GM19035 (cell line): ENCODE measurements around the gene PPIL4.

Experiments used
- ATAC-seq: cut with Tn5 transposase; IDR thresholded peaks from one replicate; pipeline ENCODE4 v1.9.1; 2021; ENCODE audit not compliant: unreplicated experiment

PPIL4 gene, protein sequence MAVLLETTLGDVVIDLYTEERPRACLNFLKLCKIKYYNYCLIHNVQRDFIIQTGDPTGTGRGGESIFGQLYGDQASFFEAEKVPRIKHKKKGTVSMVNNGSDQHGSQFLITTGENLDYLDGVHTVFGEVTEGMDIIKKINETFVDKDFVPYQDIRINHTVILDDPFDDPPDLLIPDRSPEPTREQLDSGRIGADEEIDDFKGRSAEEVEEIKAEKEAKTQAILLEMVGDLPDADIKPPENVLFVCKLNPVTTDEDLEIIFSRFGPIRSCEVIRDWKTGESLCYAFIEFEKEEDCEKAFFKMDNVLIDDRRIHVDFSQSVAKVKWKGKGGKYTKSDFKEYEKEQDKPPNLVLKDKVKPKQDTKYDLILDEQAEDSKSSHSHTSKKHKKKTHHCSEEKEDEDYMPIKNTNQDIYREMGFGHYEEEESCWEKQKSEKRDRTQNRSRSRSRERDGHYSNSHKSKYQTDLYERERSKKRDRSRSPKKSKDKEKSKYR

DNA sequence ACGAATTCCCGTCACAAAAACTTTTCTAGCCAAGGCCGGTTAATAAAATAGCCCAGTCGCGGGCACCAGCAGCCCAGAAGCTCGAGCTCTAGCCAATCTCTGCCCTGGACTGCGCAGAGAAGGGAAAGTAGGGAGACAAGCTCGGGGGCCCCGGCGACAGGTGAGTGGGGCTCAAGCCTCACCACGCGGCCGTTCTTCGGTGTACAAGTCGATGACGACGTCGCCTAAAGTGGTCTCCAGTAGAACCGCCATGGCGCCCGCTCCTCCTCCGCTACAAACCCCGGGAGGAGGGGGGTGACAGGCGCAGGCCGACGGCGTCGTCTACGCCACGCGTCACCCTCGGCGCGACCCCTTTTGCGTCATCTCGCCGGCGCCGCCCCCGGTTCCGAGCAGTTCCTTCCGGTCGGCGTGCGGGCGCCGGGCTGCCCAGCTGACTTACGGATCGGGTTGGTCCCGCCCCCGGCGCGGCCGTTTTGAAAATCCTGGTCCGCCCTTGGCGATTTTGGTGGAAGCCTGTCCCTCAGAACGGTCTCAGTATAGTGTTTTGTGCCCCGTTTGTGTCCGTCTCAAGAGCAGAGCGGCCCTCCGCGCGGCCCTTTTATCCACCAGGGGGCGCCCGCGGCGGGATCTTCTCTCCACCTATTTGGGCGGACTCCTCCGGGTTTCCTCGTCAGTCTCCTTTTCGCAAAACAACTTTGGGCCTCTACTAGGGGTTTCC lies at the start of gene PPIL4:
PPIL4 (minus strand) TSS at position 290 of the 718 bp plus-strand sequence; CDS start at position 252, 38 bp downstream.
- ATAC-seq, result peak; percentile 95

DNA sequence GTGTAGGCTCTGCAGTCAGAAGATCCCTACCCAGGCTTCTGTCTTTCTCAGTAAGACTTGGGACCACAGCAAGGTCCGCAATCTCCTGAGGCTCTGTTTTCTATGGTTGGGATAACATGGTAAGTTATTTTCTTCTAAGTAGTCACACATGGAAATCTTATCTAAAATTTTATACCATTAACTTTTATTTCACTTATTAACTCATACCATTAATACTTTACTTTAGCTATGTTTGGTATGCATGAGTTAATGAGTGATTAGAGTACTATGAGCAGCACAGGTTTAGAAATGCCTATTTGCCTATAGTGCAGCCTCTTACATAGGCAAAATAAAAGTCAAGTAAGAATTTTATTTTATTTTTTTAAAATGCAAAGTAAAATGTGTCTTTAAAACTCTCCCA lies 47.6 kb upstream of the PPIL4 start:
- ATAC-seq, result no peak

DNA sequence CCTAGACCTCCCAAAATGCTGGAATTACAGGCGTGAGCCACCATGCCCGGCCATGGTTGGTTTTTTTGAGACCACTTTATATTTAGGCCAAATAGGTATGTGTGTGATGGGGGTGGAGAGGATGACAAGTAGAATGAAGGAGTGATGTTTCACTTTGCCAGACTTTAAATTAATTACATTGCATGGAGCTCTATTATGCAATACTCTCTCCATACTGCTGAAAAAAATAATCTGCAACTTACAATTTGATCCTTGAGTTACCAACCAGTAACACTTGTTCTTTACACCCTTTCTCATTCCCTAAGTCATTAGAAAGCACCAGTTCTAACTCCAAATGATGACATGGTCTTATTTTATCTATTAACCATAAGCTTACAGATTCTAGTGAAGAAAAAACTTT lies 47.1 kb upstream of the PPIL4 start:
- ATAC-seq, result no peak

DNA sequence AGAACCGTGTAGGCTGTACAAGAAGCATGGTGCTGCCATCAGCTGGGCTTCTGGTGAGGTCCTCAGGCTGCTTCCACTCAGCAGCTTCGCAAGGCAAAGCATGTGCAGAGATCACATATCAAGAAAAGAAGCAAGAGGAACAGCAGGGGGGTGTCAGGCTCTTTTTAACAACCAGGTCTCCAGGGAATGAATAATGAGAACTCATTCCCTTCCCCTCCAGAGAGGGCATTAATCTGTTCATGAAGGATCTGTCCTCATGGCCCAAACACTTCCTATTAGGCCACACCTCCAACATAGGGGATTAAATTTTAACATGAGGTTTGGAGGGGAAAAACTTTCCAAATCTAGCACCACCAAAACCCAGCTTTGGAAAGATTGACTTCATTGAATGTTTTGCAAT lies 40.3 kb upstream of the PPIL4 start:
- no peak for ATAC-seq

DNA sequence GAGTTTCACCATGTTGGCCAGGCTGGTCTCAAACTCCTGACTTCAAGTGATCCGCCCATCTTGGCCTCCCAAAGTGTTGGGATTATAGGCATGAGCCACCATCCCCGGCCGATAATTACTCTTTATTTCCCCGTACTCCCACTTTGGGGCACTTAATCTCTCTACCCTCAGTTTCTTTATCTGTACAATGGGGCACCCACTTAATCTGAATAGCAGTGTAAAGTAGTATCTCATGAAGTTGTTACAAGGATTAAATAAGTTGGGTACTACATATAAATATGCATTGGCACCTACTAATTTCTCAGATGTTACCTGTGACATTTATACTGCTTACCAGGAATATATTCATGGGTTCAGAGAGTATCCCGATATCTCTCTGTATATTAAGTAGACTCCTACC lies 35.5 kb upstream of the PPIL4 start:
- ATAC-seq, result no peak

DNA sequence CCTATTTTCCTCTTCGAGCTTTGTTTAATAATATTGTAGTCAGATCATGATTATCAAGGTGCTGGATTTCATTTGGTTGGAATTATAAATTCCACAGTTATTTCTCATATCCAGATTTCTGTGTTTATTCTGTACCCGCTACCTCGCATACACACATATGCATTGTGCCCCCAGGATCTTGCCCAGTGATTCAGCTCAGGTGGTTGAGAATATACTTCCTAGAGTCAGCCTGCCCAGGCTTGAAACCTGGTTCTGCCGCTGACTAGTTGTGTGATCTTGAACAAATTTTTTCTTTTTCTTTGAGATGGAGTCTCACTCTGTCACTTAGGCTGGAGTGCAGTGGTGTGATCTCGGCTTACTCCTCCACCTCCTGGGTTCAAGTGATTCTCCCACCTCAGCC lies 35.0 kb upstream of the PPIL4 start:
- no peak for ATAC-seq

DNA sequence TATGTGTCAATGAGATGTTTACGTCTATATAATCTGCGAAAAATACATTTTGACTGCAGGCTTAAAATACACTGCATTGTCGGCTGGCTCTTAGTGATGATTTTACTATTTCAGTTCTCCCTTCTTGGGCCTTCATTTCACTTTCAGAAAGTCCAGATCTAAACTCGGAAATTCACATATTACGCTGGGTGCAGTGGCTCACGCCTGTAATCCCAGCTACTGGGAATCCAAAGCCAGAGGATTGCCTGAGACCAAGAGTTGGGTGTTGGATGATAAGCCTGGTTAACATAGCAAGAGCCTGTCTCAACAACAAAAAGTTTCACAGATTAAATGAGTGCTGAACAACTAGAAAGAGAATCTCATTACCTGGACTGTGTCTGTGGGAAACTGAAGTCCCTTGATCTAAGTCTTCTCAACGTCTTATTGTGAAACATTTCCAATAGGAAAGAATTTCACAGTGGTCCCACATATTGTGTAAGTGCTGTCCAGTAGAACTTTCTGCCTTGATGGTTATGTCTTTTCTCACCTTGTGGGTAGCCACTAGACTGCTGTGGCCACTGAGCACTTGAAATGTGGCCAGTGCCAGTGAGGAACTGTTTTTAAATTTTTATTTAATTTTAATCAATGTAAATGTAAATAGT lies 22.2 kb upstream of the PPIL4 start:
- ATAC-seq, result no peak

DNA sequence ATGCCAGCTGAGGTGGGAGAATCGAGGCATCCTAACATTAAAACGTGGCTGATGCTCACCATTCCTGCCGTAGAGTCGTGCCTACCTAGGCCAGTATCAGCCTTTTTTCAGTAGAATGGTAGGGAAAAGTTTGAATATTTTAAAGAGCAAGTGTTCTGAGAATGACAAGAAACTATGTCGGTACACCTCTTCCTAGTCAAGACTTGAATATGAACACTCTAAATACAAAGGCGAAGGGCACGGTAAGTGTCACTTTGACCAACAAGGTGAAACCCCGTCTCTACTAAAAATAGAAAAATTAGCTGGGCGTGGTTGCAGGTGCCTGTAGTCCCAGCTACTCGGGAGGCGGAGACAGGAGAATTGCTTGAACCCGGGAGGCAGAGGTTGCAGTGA lies 21.3 kb upstream of the PPIL4 start:
- ATAC-seq, result no peak

DNA sequence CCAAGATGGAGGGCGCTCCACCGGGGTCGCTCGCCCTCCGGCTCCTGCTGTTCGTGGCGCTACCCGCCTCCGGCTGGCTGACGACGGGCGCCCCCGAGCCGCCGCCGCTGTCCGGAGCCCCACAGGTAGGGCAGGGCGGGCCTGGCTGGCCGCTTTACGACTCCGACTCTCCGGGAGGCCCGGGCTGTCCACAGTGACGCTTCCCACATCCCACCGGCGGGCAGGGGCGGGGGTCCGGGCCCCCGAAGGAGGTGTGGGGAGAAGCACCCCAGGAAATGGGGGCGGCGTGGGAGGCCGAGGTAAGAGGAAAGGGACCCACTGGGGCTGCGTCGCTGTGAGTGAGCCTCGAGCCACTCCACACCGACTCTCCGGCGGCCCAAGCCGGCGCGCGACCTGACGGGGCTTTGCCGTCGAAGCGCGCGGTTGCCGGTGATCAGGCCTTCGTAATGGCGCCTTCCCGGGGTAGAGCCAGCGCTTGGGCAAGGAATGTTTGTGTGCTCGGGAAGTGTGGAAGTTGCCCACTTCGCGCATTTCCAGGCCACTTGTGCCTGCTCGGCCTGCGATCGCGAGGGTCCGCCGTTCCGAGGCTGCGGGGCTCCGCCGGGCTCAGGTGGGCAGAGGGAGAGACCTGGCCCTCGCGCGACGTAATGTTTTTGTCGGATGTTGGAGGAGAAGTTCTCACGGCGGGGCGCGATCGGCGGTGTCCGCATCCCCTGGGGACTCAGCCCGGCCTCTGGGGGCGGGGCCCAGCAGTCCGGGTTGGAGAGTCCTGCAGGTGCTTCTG lies 20.8 kb upstream of the PPIL4 start:
- ATAC-seq, result peak; percentile 34

DNA sequence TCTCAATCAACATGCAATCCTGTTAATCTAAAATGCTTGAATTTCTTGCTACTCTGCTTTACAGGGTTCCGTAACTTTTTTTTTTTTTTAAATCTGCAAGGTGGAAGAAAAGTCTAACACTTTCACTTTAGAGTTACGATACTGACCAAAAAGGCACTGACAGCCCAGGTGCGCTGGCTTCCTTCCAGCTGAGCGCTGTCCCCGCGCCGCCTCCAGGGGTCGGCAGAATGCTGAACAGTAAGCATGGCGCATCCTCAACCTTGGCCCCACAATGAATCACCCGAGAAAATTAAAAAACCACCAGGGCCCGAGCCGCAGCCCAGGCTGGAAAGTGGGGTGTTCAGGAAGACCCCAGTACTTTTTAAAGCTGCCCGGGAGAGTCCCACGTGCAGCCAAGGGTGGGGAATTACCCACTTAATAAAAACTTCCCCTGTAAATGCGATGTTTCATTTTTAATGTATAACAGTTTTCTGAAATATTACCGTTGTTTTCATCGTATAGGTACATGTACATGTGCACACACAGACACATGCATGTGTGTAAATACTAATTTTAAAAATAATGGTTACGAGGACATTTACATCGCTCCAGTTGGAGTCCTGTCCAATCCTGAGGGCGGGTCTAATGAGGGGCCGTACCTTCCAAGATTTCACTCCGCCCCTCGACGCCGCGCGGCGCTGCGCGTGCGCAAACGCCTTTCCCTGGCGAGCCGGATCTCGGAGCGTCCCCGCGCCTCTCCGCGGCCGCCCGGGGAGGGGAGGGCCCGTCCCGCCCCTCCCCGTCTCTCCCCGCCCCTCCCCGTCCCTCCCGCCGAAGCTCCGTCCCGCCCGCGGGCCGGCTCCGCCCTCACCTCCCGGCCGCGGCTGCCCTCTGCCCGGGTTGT lies 19.9 kb upstream of the PPIL4 start, which contains the start of gene GINM1:
GINM1 (plus strand) TSS at position 849 of the 883 bp plus-strand sequence. CDS start 40 bp downstream, outside the sequence.
- ATAC-seq, result peak; percentile 79

DNA sequence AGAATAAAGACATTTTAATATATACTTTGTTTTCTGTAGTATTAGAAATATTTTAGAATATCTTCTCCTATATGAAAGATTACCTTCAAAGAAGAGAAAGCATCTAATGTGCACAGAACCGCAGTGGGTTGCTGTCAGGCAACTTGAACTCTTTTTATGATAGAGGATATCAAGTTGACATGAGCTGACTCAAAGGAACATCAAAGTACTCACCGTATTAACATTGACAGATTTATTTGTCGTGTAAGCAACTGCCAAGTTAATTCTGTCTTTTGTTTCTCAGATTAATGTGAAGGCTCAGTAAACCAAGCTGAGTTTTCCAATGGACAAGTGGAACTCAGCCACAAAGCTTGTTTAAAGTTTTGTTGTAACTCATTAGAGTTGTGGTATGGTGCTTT lies 18.1 kb upstream of the PPIL4 start:
- no peak for ATAC-seq

DNA sequence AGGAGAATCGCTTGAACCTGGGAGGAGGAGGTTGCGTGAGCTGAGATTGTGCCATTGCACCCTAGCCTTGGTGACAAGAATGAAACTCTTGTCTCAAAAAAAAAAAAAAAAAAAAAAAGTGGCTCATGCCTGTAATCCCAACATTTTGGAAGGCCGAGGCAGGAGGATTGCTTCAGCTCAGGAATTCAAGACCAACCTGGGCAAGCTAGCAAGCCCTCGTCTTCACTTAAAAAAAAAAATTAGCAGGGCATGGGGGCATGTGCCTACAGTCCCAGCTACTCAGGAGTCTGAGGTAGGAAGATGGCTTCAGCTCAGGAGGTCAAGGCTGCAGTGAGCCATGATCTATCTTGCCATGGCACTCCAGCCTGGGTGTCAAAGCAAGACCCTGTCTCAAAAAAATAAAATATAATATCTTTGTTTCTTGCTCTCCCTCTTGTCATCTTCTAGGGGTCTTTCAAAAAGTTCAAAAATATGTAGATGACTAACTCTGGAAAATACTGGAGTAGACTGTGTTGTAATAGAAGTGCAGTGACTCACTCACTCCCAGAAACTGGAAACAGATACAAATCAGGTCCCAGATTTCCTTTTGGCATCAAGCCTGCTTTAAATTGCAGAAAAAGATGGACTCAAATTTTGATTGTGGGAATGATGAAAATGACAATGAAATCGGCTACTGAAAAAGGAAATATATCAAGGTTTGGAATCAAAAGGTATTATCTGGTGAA lies 17.5 kb upstream of the PPIL4 start:
- no peak for ATAC-seq

DNA sequence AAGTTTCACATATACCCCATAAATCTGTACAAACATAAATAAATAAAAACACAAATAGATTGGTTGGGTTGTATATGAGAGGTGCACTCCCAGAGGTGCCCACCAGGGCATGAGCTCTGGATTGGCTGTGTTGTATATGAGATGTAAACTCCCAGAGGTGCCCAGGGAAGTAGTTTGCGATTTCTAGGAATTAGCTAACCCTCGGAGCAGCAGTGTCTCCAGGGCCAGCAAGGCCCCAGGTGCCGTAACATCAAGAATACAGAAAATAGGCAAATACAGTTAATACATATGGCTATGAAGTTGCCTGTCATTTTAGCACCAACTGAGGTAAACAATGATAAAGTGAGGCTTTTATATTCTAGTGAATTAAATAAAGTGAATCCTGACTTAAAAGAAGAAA lies 14.9 kb upstream of the PPIL4 start:
- no peak for ATAC-seq

DNA sequence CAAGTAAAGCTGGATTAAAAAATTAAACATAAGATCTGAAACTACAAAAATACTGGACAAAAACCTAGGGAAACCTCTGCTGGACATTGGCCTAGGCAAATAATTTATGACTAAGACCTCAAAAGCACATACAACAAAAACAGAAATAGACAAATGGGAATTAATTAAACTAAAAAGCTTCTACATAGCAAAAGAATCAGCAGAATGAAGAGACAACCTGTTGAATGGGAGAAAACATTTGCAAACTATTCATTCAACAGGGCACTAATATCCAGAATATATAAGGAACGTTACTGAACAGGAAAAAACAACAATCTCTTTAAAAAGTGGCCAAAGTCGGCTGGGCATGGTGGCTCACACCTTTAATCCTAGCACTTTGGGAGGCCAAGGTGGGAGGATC lies 13.5 kb upstream of the PPIL4 start:
- no peak for ATAC-seq

DNA sequence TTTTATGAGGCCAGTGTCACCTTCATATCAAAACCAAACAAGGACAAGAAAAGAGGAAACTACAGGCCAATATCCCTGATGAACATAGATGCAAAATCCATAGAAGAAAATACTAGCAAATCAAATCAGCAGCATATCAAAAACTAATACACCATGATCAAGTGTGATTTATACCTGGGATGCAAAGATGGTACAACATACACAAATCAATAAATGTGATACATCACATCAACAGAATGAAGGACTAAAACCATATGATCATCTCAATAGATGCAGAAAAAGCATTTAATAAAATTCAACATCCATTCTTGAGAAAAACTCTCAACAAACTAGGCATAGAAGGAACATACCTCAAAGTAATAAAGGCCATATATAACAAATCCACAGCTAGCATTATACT lies 12.2 kb upstream of the PPIL4 start:
- ATAC-seq, result no peak

DNA sequence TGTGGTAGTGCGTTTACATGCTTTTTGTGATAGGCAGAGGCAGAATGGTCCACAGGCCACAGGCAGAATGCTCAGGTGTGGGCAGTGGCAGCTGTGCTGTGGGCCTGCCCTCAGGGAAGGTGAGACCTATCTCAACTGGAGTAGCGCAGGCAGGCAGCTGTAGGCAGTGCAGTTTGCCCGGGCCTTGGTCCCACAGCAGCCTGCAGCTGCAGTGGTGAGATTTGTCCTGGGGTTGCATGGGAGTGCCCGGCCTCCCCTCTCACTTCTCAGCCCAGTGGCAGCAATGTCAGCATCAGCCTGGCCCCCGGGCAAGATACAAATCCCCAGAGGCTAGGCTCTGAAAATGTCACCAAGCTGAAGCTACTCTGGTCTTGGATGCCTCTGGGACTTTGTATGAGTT lies 6.1 kb upstream of the PPIL4 start:
- ATAC-seq, result no peak

DNA sequence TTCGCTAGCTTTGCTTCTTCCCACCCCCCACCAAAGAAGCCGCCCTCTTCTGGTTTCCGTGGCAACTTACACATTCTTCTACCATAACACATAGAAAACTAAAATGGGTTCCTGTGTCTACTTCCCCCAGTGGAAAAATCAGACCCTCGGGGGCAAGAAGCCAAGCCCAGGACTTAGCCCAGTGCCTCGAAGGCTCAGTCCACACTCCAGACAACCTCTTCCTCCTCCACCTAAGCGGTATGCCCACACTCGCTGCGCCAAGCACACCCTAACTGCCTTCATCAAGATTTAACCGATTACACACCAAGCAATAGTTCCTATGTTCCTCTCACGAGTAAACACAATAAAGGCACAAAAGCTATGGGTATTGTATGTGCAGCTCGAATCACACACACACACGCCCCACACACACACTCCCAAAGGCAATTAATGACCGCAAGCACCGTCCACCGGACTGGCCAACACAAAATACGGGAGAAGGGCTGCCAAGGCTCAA lies 537 bp downstream of the PPIL4 start:
- peak; percentile 17 for ATAC-seq

DNA sequence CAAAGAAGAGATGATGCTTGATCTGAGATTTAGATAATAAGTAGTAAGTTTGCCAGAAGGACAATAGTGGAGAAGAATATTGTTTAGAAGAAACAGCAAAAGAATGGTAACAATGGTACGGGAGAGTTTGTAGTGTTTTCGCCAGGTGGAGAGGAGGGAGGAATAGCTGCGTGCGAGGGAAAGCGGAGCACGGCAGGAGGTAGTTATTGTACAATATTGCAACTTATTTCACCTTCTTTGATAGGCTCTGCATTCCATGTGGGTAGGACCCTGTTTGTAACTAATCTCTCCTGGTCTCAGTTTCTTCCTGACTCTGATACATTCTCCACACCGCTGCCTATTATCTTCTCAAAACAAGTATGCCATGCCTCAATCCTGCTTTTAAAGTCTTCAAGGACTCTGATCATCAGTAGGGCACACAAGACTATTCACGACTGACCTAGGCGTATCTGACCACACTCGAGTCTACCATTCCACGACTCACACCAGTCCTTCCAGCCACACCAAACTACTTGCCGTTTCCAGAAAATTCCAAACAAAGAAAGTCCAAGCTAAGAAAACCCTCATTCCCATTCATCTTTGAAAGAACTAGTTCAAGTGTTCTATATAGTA lies 1.1 kb downstream of the PPIL4 start:
- ATAC-seq, result no peak

DNA sequence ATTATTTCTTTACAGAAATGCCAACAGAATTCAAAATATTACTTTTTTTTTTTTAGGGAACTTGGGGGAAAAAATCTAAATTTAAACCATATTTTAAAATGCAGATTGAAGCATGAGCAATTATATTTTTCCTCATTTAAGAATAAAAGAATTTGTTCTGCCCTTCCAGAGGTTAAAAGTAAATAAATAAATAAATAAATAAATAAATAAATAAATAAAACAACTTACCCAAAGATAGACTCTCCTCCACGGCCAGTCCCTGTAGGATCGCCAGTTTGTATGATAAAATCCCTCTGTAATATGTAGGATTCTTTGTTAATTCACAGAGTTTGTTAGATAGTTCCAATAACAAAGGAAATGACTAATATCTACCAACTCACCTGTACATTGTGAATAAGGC lies 4.7 kb downstream of the PPIL4 start:
- ATAC-seq, result no peak
